GM10266 (cell line): ENCODE results near the gene MAST1.
A peak's percentile ranks its signal among the peaks of the same experiment; 100 is the strongest.
"Not testable (repeated sequence)": the region's sequence is repeated elsewhere in the genome, so short reads cannot be mapped to it uniquely, and the experiment has no call there.

Experiments used
- DNase-seq: peaks from one replicate; pipeline ENCODE4 v3.0.0; 2012; ENCODE audit errors: extremely low spot score
- TF ChIP-seq, protein P1 (sequence below): IDR thresholded peaks from 2 replicates; pipeline ENCODE4 v1.5.1; 2012; ENCODE audit warnings: mild to moderate bottlenecking, low read depth; ENCODE audit not compliant: control insufficient read depth, insufficient read depth; ENCODE audit errors: missing control alignments

The MAST1 gene

DNA sequence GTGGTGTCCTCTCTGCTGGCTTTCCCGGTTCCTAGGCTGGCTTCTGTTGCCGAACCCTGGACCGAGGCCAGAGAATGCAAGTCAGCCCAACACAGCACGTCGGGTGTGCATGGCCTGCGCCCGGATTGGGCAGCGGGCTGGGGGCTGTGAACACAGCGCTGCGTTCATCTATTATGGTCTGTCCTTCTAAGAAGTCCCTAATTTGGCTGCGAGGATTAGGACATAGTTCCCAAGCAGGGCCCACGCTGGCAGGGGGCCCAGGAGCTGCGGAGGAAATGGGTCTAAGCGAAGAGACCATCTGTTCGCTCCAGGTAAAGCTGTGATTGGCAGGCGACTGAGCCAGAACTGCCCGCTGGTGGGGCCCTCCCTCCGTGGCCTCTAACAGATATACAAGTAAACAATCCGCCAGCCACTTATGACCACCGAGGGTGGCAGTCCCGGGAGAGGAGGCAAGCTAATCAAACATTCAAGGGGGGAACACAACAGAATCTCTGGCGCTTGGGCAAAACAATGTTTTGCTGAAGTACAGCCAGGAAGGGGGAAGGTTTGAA, 74.8 kb downstream of the MAST1 start:
- TF ChIP-seq, protein P1, sequence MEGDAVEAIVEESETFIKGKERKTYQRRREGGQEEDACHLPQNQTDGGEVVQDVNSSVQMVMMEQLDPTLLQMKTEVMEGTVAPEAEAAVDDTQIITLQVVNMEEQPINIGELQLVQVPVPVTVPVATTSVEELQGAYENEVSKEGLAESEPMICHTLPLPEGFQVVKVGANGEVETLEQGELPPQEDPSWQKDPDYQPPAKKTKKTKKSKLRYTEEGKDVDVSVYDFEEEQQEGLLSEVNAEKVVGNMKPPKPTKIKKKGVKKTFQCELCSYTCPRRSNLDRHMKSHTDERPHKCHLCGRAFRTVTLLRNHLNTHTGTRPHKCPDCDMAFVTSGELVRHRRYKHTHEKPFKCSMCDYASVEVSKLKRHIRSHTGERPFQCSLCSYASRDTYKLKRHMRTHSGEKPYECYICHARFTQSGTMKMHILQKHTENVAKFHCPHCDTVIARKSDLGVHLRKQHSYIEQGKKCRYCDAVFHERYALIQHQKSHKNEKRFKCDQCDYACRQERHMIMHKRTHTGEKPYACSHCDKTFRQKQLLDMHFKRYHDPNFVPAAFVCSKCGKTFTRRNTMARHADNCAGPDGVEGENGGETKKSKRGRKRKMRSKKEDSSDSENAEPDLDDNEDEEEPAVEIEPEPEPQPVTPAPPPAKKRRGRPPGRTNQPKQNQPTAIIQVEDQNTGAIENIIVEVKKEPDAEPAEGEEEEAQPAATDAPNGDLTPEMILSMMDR = no peak
- no peak for DNase-seq

- DNase-seq = peak; percentile 51
- TF ChIP-seq, protein P1 = no peak
Observed at GRCh38 chr19:12913851-12914690, 75.8 kb downstream of the MAST1 start.

DNA sequence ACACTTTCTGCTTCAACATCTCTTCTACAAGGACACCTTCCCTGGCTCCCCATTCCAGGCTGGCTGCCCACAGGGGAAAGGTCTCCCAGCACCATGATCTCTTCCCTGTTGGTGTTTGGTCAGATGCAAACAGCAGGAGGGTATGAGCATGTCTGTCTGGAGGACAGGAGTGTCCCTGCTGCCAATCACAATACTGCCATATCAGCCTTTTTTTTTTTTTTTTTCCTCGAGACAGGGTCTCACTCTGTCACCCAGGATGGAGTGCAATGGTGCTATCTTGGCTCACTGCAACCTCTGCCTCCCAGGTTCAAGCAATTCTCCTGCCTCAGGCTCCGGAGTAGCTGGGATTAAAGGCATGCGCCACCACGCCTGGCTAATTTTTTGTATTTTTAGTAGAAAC, 77.5 kb downstream of the MAST1 start:
- DNase-seq = not testable (repeated sequence)

DNA sequence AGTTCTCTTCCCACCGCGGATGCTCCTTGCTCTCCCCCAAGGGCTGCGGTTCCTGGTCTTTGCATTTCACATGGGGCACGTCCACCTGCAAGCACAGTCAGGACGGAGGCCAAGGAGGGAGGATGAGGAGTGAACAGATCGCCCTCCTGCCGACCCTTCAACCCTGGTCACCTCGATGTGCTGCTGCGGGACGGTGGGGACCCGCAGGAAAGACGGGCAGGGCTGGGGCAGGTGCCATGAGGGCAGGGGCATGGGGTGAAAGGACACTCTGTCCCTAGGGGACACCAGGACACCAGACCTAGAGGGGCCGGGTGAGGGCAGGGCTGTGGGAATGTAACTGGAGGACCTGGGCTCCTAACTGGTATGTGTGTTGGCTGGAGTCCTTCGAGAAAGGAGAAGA, 79.9 kb downstream of the MAST1 start:
- TF ChIP-seq, protein P1 = no peak
- no peak for DNase-seq

GRCh38 chr19:12921047-12921446, 82.7 kb downstream of the MAST1 start:
- TF ChIP-seq, protein P1 = no peak
- no peak for DNase-seq

DNA sequence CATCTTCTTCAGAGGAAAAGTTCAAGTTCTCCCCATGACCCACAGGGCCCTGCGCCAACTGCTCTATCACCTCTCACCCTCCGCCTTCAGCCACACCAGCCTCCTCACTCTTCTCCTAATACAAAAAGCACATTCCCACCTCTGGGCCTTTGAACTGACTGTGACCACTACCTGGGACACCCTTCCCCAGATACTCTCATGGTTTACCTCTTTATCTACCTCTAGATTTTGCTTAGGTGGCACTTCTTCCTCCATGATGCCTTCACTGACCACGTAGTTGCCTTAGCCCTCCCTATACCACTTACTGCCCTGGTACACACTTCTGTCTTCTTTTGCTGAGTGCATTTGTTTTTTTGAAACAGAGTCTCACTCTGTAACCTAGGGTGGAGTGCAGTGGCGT, 84.6 kb downstream of the MAST1 start:
- TF ChIP-seq, protein P1 = no peak
- DNase-seq = no peak
